Measurements from ENCODE around the gene CHPF2.

The CHPF2 gene

DNA sequence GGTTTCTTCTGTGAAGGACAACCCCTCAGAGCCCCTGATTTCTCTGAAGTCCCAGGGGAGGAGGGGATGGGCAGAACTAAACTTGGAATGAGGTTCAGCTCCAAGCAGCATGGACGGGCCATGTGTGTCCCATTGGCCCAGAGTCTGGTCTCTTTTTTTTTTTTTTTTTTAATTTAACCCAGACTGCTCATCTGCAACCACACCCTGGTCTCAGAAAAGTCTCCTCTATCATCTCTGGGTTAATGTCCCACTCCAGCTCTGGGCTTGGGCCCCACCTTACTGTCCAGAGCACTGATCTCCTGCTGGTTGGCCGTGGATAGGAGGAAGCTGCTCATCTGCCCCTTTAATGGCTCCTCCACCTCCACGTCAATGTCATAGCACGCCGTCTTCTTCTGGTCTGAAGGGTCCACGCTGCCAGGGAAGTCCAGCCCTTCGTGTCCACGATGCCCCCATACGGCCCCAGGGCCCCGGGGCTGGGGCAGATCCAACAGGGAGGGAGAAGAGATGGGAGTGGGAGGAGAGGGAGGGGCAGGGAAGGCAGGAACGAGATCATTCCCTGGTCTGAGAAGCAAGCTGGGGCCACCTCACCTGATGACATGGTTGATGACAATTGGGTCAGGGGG, 7.7 kb downstream of the CHPF2 start:
- TF ChIP-seq CTCF (IDR thresholded peaks at IDR 0.05; ENCODE audit: insufficient read depth, missing control alignments) = no peak
- DNase-seq (ENCODE audit: insufficient read length, low spot score) (no peak), FAIRE-seq (no peak)

- DNase-seq (ENCODE audit: insufficient read length, low spot score) (no peak), FAIRE-seq (no peak)
- no peak for TF ChIP-seq CTCF (IDR thresholded peaks at IDR 0.05; ENCODE audit: insufficient read depth, missing control alignments)
Observed at GRCh38 chr7:151240536-151240935, 8.3 kb downstream of the CHPF2 start.

DNA sequence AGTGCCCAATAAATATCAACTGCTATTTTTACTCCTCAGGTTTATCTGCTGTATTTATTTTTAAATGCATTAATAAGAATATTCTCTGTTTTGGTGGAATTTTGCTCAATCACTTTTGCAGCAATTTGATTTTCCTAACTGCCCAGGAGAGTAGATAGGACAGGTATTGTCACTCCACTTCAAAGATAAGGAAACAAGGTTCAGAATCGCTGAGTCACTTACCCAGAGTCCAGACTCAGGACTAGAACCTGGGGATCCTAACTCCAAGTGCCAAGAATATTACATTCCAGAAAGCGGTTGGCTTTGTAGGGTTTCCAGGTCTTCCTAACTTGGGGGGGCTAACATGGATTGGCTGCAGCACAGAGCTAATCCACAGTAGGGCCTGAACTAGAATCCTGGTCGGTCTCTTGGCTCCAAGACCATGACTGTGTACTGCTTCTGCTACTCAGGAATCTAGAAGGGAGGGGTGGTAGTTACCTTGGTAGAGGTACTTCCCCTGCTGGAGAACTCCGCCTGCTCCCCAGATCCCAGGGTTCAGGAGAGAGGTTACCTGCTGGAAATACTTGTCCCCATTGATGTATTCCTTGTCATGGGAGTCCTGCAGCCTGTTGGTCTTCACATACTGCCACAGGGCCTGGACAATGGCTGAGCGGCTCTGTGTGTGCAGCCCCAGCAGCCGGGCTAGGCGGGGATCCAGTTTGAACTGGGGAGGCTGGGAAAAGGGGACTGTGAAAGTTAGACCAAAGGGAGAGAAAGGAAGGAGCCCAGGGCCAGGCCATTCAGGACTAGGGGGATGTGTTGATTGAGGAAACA, 8.9 kb downstream of the CHPF2 start:
- FAIRE-seq (no peak), DNase-seq (ENCODE audit: insufficient read length, low spot score) (no peak)
- no peak for TF ChIP-seq CTCF (IDR thresholded peaks at IDR 0.05; ENCODE audit: insufficient read depth, missing control alignments)

DNA sequence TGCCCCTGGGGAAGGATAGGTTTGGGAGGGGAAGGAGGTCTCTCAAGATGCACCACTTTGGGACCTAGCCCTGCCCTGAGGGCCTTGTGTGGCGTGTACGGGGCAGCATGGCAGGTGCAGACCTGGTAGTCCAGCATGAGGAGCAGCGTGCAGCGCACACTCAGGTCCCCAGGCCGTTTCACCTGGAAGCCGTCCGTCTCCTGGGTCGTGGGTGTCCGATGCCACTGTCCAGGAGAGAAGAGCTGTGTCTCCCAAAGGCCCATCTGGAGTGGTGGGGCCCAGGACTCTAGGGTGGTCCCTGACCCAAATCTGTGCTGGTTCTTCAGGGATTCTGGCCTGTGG, 9.4 kb downstream of the CHPF2 start:
- FAIRE-seq = no peak
- DNase-seq (ENCODE audit: insufficient read length, low spot score) = no peak
- no peak for TF ChIP-seq CTCF (IDR thresholded peaks at IDR 0.05; ENCODE audit: insufficient read depth, missing control alignments)

DNA sequence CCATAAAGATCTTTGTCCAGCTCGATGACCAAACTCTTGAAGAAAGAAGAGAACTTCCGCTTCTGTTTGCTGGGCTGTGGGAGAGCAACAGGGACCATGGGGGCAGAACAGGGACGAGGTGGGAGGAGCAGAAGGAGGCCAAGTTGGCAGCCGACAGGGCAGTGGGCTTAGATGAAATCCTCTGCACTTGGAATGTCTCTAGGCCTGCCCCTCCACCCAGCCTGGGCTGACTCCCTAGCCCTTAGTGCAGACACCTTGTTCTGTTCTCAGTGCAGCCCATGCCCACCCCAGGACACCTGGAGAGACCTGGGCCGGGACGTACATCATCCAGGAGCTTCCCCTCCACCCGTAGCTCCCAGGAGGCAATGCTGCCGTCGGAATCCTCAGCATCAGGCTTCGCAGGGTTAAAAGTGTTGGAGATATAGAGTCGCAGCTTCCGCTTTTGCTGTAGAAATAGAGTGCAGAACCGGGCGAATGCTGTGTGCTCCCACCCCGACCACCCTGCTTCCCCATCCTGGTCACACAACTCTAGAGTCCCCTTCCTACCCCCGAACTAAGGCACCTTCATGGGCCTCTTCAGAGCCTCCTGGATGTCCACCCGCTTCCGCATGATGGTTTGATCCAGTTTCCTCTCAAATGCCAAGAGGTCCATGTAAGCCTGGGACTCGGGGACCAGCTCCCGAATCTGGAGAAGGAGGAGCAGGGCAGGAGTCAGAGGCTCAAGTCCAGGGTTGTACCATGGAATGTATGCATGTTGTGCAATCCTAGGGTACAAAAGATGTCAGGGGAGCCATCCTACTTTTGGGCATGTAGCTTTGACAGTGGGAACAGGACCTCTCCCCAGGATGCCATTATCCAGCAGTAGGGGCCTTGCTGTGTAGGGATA, 10.1 kb downstream of the CHPF2 start:
- FAIRE-seq (no peak), DNase-seq (ENCODE audit: insufficient read length, low spot score) (no peak)
- no peak for TF ChIP-seq CTCF (IDR thresholded peaks at IDR 0.05; ENCODE audit: insufficient read depth, missing control alignments)

DNA sequence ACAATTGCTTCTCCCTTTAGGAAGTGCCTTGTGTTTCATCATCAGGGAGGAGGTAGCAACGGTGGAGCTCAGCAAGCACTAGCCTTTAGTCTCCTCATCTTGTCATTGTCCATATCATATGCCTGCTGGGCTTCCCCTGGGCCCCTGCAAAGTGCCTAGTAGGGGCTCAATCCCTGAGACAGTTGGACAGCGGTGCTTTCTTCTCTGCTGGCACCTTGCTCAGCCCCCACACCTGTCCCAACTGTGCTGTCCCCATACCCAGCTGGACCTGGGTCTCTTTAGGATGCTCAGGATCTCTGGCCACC, 10.7 kb downstream of the CHPF2 start:
- FAIRE-seq (no peak), DNase-seq (ENCODE audit: insufficient read length, low spot score) (no peak)

More for the DNA sequence above, 10.7 kb downstream of the CHPF2 start:
- TF ChIP-seq CTCF (IDR thresholded peaks at IDR 0.05; ENCODE audit: insufficient read depth, missing control alignments) = no peak

Data from D721Med (cell line).